Uterus (tissue), 2 donors: ENCODE measurements around the gene METTL2A.
"Not testable (repeated sequence)": the region's sequence is repeated elsewhere in the genome, so short reads cannot be mapped to it uniquely, and the experiment has no call there.

ENCODE experiments used
- CTCF ChIP-seq, 4 experiments: fragments of 200-600 bp in 2 of 4; fragments of 450-650 bp in 2 of 4; sonication (generic) in 2 of 4; IDR thresholded peaks; one replicate each; pipeline ENCODE4 v1.5.1; 2016 to 2019; ENCODE audit warnings: antibody characterized with exemption in 4 of 4, mild to moderate bottlenecking in 2 of 4, moderate library complexity in 1 of 4
- POLR2A ChIP-seq, 2 donors: fragments of 450-650 bp; IDR thresholded peaks; one replicate each; pipeline ENCODE4 v1.6.1; 2016; ENCODE audit warnings: antibody characterized with exemption in 2 of 2, mild to moderate bottlenecking in 1 of 2, moderate library complexity in 1 of 2

DNA sequence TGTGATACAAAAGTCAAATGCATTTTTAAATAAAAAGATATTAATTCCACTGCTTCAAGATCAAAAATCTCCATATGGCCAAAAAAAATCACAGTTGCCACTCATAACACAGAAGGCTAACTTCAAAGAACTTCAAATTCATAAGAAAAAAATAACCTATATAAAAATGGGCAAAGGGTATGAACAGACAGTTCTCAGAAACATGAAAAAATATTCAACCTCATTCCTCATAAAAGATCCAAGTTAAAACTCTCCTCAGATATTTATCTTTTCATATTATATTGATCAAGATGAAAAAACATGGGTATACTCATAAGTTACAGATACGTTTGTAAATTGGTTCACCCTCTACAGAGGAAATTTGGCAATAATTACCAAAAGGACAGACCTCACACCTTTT, 10.6 kb upstream of the METTL2A start:
- TF ChIP-seq CTCF, POLR2A (IDR thresholded peaks at IDR 0.05): not testable (repeated sequence)
